GM19438 (cell line): ENCODE measurements around the gene AGTR1.
"Not testable (repeated sequence)": the region's sequence is repeated elsewhere in the genome, so short reads cannot be mapped to it uniquely, and the experiment has no call there.

Source experiments
- ATAC-seq: cut with Tn5 transposase; IDR thresholded peaks from one replicate; pipeline ENCODE4 v1.9.1; 2021; ENCODE audit warnings: low read depth; ENCODE audit not compliant: unreplicated experiment

The AGTR1 gene

DNA sequence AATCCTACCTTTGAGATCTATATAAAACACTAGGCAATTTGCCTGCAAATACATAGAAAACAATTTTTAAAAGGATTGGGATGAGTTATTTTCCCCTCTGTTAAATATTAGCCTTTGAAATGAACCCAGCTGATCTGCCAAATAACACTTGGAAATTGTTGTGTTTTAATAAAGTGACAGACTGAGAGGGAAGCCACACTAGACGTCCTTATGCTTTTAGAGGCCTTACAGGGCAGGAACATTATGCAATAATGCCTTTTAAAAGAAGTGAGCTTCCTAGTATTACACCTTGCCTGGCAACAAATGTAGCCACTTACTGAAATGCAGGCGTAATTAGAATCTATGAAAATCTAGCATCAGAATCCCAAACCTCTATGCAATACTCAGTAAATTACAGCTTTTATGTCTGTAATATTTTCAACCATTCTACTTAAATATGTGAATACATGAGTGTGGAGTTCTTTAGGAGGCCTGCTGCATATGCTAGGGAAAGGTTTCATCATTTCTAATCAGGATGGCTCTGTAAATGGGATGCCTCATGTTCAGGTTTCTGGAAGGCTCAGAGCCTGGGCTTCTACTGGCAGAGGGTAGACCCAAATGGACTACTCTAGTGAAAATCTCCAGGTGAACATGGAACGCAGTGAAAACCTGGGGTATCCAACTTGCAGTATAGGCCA, 20.3 kb downstream of the AGTR1 start:
- ATAC-seq = no peak

DNA sequence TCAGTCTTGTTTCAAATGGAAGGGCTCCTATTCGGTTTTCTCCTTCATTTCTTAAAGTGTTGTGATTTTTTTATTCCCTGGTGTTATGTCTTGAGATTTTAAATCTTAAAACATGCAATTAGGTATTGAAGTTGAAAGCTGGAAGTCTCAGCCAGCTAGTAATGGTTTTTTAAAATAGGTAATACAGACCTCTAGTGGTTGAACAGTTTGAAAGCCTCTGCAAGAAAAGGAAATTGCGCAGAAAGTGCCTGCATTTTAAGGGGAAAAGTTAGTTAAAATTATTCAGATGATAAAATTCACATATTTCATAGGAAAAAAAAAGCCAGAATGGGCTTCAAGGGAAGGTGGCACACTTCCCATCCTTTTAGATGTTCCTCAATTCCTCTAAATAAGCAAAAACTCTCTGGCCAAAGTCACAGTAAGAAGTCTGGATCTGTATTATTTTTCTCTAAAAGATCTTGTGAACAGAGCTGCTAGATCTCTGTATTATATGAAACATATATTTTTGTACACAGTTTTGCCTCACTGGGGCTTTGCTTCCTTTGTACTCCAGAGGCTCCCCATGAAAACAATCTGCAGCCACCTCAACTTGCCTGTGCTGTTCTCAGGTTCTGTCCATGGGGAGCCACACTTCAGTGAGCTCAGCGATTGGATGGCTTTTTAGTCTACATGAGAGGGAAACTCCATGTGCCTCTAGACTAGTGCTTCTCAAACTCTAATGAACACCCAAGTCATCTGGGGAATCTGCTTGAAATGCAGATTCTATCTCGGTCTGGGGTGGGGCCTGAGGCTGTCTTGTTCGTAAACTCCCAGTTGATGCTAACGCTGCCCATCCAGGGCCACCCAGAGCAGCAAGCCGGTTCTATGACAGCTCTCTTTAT, 21.5 kb downstream of the AGTR1 start:
- ATAC-seq = no peak

GRCh38 chr3:148720873-148721272, 23.2 kb downstream of the AGTR1 start:
- no peak for ATAC-seq

GRCh38 chr3:148723631-148724030, 25.9 kb downstream of the AGTR1 start:
- no peak for ATAC-seq

GRCh38 chr3:148727231-148727630, 29.5 kb downstream of the AGTR1 start:
- peak; percentile 96 for ATAC-seq

GRCh38 chr3:148728753-148729152, 31.1 kb downstream of the AGTR1 start:
- ATAC-seq = no peak

GRCh38 chr3:148729476-148730055, 31.9 kb downstream of the AGTR1 start:
- ATAC-seq = no peak

- ATAC-seq = no peak
Observed at GRCh38 chr3:148730676-148731075, 33.0 kb downstream of the AGTR1 start.

GRCh38 chr3:148735597-148735996, 37.9 kb downstream of the AGTR1 start:
- no peak for ATAC-seq

DNA sequence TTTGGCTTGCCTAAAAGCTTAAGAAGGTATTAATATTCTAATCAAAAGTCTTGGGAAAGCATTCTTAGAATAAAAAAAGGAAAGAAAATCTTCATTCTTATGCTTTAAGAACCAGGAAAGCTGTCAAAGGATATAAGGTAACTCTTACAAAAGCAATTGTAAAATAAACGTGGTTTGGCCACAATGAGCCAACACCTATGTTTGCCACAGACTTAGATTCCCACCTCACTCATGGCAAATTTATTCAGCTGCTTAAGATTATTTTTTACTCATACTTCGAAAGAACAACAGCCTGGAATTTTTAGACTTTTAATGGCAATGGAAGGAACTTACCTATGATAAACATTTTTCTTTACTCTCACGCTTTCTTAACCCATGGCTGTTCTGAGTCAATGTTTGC, 38.4 kb downstream of the AGTR1 start:
- ATAC-seq = no peak

- no peak for ATAC-seq
Observed at GRCh38 chr3:148737104-148737530, 39.4 kb downstream of the AGTR1 start.

DNA sequence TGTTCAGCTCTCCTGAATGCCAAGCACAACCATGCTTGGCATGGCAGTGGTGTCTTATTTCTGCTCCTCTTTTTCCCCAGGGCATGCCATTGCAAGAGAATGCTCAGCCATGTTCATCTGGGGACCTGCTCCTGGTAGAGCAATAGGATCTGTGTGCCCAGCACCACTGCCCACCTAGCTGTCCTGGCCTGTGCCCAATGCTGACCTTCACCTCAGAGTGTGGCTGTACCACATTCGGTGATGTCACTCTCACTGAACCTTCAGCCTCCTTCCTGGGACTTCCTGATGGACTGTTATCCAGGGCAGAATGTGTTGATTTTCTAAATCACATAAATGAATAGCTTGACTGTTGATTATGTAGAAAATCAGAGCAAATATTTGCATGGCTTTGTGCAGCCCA, 42.0 kb downstream of the AGTR1 start:
- ATAC-seq = no peak

GRCh38 chr3:148740291-148740690, 42.6 kb downstream of the AGTR1 start:
- no peak for ATAC-seq

DNA sequence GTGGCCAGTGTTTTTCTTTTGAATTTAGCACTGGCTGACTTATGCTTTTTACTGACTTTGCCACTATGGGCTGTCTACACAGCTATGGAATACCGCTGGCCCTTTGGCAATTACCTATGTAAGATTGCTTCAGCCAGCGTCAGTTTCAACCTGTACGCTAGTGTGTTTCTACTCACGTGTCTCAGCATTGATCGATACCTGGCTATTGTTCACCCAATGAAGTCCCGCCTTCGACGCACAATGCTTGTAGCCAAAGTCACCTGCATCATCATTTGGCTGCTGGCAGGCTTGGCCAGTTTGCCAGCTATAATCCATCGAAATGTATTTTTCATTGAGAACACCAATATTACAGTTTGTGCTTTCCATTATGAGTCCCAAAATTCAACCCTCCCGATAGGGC, 43.5 kb downstream of the AGTR1 start:
- no peak for ATAC-seq

DNA sequence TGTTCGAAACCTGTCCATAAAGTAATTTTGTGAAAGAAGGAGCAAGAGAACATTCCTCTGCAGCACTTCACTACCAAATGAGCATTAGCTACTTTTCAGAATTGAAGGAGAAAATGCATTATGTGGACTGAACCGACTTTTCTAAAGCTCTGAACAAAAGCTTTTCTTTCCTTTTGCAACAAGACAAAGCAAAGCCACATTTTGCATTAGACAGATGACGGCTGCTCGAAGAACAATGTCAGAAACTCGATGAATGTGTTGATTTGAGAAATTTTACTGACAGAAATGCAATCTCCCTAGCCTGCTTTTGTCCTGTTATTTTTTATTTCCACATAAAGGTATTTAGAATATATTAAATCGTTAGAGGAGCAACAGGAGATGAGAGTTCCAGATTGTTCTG, 44.4 kb downstream of the AGTR1 start:
- ATAC-seq = no peak

- ATAC-seq = no peak
Observed at GRCh38 chr3:148746053-148746452, 48.4 kb downstream of the AGTR1 start.

DNA sequence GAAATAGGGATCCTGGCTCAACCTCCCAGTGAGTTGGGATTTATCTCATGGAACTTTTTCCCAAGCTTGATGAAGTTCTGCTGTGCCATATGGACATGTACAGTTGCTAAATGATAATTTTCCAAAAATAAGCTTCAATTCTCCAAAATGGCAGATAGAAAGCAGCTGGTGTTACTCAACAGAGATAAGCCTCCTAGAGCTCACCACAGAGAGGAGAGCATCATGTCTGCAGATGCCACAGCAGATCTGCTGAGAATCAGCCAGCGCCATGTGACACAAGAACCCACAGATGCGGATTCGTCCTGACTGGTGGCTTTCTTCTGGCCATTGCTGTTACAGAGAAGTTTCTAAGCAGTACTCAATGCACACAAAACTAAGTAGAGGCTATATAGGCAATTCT, 50.6 kb downstream of the AGTR1 start:
- ATAC-seq = no peak

GRCh38 chr3:148750296-148750695, 52.6 kb downstream of the AGTR1 start:
- no peak for ATAC-seq

GRCh38 chr3:148751461-148751860, 53.8 kb downstream of the AGTR1 start:
- ATAC-seq = no peak

DNA sequence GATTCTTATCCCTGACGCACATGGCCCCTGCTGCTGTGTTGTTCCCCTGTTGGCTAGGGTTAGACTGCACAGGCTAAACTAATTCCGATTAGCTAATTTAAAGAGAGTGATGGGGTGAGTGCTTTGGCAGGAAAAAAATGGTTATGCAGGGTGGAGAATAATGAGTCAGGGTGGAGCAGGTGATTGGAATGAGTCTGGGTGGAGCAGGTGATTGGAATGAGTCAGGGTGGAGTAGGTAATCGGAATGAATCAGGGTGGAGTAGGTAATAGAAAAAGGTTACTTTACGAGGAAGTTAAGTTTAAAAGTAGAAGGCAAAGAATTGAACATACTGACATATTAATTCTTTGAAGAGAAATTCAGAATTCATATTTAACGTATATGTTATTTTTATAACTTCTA, 55.7 kb downstream of the AGTR1 start:
- ATAC-seq = not testable (repeated sequence)

DNA sequence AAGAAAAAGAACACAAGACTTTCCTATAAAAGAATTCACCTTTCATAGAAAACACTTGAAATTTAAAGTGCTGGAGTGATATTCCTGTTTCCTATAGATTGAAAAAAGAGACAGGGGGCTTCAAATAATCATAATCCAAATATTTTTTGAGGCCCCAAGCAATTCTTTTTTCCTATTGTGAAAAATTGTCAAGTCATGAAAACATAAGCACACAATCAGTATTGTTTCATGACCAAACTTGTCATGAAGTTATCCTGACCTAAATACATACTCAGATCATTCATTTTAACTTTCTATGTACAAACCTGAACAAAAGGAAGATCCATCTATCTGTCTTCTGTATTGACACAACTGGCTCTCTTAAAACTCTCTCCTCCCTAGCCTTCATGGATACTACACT, 57.9 kb downstream of the AGTR1 start:
- ATAC-seq = no peak

DNA sequence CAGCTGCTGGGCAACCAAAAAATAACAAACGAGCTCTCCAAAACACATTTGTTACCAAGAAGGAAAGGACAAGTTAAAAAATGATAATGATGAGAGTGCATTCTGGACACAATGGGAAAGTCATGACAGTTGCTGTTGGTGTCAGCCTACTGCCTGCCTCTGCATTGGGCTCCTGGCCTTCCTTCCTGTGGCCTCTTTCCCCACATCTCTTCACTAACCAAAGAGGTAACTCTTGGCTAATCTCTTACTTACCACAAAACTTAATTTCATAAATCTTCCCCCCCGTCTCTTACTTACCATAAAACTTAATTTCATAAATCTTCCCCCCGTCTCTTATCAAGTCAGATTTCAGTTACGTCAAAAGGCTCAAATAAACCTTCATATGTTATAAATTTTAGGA, 58.6 kb downstream of the AGTR1 start:
- no peak for ATAC-seq
